ENCODE results near the gene ATP12A.

The ATP12A gene

DNA sequence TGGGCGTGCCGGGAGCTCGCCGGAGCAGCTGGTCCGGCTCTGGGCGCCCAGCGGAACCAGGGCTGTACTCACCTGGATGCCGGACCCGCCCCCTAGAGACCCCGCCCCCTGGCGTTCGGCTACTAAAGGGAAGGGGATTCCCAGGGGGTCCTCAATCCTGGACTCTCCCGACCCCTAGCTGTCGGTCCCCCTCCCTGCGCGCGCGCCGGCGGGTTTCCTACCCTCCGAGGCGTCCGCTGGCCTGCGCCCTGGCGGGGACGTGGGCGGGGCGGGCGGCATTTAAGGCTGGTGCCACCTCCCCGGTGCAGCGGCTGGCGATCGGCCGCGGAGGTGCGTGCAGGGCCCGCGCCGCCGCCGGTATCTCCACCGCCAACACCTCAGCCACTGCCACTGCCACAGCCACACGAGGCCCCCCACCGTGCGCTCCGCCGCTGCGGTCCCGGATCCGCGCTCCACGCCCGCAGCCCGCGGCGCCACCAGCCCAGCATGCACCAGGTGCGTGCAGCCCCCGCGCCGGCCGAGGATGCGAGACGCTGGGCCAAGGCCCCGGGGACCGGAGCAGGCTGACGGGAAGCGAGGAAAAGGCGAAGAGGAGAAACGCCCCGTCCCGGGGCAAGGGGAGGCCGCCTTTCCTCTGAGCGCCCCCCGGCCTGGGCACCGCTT lies at the start of gene ATP12A:
ATP12A (plus strand) TSS at position 151 of the 663 bp plus-strand sequence; CDS start at position 487, 336 bp downstream.
- DNase-seq (ENCODE audit: low read depth): no peak

DNA sequence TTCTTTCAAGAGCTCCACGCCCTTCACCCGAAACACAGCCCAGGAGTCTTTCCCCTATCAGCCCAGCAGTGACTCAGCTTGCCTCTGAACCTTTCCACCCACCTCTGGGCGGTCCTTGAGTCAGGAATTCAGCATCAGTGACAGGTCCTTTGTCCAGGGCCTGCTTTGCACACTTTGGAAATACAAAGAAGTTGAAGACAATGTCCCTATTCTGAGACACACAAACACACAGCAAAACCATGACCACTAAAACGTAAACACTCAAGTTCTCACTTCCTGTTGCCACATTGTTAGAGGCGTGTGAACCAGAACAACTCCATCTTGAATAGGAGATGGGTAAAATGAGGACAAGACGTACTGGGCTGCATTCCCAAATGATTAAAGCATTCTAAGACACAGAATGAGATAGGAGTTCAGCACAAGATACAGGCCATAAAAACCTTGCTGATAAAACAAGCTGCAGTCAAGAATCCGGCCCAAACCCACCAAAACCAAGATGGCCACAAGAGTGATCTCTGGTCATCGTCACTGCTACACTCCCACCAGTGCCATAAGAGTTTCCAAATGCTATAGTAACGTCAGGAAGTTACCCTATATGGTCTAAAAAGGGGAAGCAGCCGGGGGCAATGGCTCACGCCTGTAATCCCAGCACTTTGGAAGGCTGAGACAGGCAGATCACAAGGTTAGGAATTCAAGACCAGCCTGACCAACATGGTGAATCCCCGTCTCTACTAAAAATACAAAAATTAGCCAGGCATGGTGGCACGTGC lies 49.2 kb upstream of the ATP12A start:
- DNase-seq (ENCODE audit: low read depth): no peak

- DNase-seq (ENCODE audit: low read depth): no peak
Measured at GRCh38 chr13:24631922-24632321, 48.3 kb upstream of the ATP12A start.

- DNase-seq (ENCODE audit: low read depth): no peak
Measured at GRCh38 chr13:24632382-24633121, 47.7 kb upstream of the ATP12A start.

- no peak for DNase-seq (ENCODE audit: low read depth)
Measured at GRCh38 chr13:24636776-24637175, 43.4 kb upstream of the ATP12A start.

DNA sequence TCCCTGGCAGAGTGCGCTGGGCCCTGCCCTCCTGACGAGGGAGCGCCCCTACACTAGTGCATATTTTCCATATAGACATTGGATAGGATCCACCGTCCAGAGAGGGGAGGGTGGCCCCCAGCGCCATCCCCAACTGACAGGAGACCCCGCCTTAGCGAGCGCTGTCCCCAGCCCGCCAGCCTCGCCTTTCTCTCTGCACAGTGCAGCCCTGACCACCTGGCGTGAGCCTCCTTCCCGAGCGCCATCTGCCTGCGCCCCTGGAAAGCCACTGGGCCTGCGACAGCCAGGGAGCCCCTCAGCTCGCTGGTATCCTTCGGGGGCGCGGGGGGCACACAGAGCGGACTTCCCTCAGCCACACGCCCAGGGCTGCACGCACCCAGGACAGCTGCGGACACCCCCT lies 42.1 kb upstream of the ATP12A start:
- no peak for DNase-seq (ENCODE audit: low read depth)

GRCh38 chr13:24640752-24641151 lies 39.5 kb upstream of the ATP12A start:
- DNase-seq (ENCODE audit: low read depth): no peak

DNA sequence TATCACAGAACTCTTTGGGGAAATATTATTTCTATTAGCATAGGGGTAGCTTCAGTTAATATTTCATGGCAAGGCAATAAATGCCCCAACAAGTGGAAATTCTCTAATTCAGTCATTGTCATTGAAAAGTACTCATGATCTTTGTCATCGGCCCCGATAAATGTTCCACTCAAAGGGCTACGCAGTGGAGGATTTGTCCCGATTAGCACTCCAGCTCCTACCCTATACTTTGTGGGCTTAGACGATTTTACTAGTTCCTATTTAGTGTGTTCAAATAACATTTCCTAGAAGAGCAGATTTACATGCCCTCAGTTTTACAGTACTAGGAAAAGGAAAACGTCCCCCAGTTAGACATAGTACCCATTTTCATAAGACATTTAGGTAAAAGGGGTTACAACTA lies 38.0 kb upstream of the ATP12A start:
- DNase-seq (ENCODE audit: low read depth): no peak

- DNase-seq (ENCODE audit: low read depth): no peak
Measured at GRCh38 chr13:24644036-24644435, 36.2 kb upstream of the ATP12A start.

DNA sequence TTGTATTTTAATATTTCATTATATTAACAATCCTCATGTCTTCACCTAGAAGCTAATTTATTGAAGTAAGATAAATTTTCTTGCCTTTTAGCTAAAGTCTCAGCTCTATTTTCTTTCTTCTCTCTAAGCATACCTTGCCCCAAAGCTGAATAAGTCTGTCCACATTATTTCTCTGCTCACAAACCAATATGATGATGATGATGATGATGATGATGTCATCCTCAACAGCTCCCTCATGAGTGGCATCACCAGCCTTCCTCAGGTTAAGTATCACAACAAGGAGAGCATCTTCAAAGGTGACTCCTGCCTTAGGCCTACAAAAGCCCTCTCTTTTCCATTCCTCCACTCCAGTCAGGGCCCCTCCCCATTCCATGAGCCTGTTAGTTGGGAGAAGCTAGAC lies 31.9 kb upstream of the ATP12A start:
- DNase-seq (ENCODE audit: low read depth): no peak

DNA sequence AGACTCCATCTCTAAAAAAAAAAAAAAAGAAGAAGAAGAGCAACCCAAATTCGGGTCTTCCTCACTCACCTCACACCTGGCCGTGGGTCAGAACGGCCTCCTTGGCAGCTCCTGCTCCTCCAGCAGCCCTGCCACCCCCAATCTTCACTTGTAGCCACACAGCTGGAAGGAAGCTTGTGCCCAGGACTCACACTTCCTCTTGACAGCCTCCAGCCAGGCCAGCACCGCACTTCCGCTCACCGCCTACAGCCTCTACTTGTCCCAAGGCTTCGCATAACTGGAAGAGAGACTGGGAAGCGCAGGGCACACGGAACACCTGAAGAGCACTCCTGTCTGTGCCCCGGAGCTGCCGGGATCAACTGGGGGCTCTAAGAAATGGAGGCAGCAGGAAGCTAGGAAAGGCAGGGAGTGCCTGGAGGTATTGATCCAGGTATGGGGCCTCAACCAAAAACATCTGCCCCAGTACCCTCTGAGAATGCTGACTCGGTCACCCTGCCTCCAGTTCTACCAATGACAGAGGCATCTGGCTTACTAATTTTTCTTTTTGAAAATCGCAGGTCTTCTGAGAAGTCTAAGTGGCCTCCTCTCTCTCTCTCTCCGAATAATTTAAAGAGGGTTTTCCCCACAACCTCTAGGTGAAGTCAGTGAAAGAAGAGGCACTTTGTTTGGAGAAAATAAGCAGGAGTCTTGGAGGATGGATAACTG lies 31.1 kb upstream of the ATP12A start:
- no peak for DNase-seq (ENCODE audit: low read depth)

DNA sequence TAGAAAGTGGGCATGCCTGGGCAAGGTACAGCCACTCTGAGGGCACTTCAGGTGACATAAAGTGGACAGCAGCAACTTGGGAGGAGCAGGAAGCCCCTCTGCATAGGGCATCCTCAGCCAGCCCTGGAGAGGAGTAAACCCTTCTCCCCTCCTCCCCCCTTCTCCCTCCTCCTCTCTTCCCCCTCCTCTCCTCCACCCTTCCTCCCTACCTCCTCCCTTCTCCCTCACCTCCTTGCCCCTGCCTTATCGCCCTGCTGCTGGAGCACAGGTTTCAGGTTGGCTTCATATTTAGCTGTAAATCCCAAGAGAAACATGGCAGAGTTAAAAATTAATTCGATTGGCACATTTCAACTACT lies 30.5 kb upstream of the ATP12A start:
- DNase-seq (ENCODE audit: low read depth): no peak

DNA sequence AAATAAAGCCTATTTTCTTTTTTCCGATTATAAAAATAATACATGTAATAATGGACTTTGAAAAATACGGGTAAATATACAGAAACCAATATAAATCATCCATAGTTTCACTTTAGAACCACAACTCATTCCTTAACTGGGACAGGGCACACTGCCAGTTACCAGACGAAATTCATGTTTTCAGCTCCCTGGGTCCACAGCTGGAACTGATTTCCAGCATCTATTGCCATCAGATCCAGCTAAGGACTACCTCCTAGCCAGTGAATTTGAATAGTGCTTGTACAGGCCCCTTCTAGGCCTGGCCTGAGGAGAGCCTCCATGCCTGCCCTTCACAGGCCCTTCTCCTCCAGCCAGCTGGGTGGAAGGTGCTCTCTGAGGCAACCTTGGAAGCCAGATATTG lies 30.0 kb upstream of the ATP12A start:
- no peak for DNase-seq (ENCODE audit: low read depth)

DNA sequence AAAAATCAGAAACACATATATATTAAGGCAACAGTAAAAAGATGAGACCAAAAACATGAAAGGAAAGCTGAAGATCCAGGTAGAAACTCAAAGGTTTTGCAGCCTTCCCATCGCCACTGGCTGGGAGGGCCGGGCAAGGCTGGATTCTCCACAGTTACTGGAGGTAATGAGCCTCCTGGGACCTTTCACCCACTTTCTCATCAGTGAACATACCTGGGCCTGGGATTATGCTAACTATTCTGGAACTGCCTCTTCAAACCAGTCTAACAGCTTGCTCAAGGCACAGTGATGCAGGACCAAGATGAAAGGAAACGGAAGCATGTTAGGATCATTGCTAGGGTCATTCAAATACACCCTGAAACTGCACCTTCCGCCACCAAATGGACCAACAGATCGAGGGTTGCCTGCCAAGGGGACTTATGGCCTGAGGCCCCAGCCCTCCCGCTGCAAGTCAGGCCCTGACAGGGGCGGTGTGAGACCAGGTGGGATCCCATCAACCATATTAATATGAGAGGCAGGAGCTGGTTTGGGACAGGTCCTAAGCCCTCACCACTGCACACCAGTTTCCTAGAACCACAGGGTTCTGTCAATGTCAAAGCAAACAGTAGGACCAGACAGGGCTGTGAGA lies 28.4 kb upstream of the ATP12A start:
- DNase-seq (ENCODE audit: low read depth): no peak

DNA sequence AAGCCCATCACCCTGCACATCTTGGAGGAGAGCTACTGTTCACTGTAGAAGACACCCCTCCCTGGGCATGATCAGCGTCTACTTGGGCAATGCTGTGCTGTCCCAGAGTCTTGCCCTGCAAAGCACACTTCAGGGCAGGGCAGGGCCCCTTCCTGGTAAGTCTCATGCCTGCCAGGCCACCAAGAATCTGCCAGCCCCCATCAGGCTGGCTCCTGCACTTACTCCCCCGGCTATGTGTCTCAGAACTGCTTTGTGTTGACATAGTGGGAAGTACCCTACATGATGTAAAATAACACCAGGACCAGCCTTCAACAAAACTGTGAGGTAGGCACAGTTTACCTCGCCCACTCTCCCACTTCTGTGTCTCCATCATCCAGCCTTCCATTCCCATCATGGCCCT lies 27.8 kb upstream of the ATP12A start:
- DNase-seq (ENCODE audit: low read depth): no peak

DNA sequence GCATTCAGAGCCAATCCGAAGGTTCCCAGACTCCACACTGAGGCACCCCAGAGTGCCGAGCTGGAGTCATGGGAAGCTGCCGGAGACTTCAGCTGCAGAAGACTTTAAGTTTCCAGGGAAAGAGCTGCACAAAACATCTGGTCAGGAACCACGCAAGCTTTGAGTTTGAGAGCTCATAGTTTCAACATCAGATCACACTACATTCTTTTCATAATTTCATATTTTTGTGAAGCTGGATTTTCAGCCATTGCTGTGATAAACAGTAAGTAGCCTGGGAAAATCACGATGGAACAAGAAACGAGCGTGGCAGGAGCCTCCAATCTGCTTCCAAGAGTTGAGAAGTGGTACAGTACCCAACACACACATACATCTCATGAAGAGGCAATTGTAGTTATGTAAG lies 25.5 kb upstream of the ATP12A start:
- no peak for DNase-seq (ENCODE audit: low read depth)

- DNase-seq (ENCODE audit: low read depth): no peak
Measured at GRCh38 chr13:24659239-24659638, 21.0 kb upstream of the ATP12A start.

- no peak for DNase-seq (ENCODE audit: low read depth)
Measured at GRCh38 chr13:24660023-24660741, 20.0 kb upstream of the ATP12A start.

DNA sequence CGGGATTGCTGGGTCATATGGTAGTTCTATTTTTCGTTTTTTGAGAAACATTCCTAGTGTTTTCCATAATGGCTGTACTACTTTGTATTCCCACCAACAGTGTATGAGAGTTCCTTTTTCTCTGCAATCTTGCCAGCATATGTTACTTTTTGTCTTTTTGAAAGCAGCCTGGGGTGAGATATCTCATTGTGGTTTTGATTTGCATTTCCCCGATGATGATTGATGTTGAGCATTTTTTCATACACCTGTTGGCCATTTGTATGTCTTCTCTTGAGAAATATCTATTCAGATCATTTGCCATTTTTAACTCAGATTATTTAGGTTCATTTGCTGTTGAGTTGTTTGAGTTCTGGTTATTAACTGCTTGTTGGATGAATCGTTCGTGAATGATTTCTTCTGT lies 18.5 kb upstream of the ATP12A start:
- no peak for DNase-seq (ENCODE audit: low read depth)

DNA sequence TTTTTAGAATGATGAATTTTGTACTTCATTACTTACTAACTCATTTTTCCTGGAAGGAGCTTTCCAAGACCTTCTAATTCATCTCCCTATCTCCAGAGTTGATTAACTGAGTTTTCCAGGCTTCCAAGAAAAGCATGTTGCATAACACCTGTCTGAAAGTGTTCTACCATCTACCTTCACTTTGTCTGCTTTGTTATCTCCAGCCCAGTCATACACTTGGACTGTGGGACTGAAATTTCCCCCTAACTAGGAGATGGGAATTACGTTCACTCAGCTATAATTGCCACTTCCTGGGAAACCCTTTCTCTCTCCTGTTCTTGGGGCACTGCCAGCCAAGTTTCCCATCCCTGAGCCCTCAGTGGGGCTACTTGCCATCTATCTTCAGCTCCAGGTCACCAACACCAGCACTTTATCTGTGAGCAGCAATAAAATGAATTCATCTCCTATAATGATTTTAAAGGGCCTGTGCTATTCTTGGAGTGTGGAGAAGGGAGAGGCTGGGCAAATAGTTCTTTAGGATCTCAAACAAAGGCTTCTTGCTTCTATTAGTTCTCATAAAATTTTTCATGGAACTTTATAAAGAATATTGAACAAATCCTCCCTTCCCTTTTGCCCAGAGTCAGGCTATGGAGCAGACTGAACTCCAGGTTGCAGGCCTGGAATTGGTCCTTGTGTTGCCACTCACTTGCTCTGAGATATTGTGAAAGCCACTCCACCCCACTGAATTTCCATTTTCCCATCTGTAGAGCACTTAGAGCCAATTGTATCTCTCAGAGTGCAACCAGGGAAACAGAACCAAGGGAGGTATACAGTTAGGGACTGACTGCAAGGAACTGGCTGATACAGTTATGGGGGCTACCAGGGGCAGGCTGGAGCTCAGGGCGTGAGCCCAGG lies 17.8 kb upstream of the ATP12A start:
- DNase-seq (ENCODE audit: low read depth): no peak

GRCh38 chr13:24663089-24663395 lies 17.2 kb upstream of the ATP12A start:
- DNase-seq (ENCODE audit: low read depth): no peak
